ENCODE data around the gene PCDHB14. TPM values are rescaled to one million over a fixed set of nuclear protein-coding genes. Genes with fewer than 3 reads are reported as not detected.

The PCDHB14 gene
- total RNA-seq, 4 donors from 2014 or later: 3.5 to 6.5 (median 4.0) TPM

DNA sequence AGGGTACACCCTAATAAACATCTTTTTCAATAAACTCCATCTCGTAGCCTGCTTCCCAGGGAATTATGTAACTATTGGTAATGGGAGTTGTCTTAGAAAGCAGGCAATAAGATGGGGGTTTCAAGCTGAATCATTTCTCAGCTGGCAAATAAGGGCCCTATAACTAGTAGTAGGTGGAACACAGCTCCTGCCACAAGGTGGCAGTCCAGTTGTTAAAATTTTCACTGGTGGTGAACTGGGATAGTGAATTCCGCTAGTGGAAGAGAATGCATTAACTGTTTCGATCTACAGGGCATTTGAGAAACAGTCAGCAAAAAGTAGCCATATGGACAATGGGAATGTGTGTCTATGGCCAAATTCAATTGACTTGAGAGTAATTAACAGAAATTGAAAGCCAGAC, 49.8 kb downstream of the PCDHB14 start:
- no peaks in the 10 kb centered on the region for H3K27me3 ChIP-seq
- H3K4me1 ChIP-seq: no peaks in the 10 kb centered on the region
- DNase-seq: no peak
- 52 to 56% methylated on average over 3 of the region's 3 CpGs for WGBS, 2 donors
- no peak overlapping the region for H3K4me3 ChIP-seq (replicated peaks in 1 of 3)
- TF ChIP-seq CTCF (IDR thresholded peaks at IDR 0.05) (no peak), POLR2A (IDR thresholded peaks at IDR 0.05) (no peak)
- H3K27ac ChIP-seq: no peak overlapping the region
- H3K9me3 ChIP-seq: no peaks in the 10 kb centered on the region
- intact Hi-C loops (cut with DNase I): no loop called here
- no peaks in the 10 kb centered on the region for H3K36me3 ChIP-seq

Other genes with a start within 250 kb of the PCDHB14 start
- under 1 TPM in 1 of 4 donors, not detected in 3; under 0.01 TPM for gene PCDHB1, start 172.0 kb upstream of the PCDHB14 start, total RNA-seq
- gene PCDHB2, start 128.7 kb upstream of the PCDHB14 start, total RNA-seq: 1 to 10 TPM; 1.2 to 4.2 (median 3.2) TPM
- gene PCDHB3, start 122.9 kb upstream of the PCDHB14 start, total RNA-seq: 1 to 10 TPM in 3 of 4 donors, under 1 TPM in 1; 0.81 to 3.0 (median 2.4) TPM
- 1 to 10 TPM; 2.0 to 8.7 (median 3.5) TPM for gene PCDHB4, start 101.5 kb upstream of the PCDHB14 start, total RNA-seq
- 10 to 100 TPM in 2 of 4 donors, 1 to 10 TPM in 2; 7.1 to 21.4 (median 11.1) TPM for gene PCDHB5, start 88.1 kb upstream of the PCDHB14 start, total RNA-seq
- 1 to 10 TPM in 2 of 4 donors, under 1 TPM in 2; 0.13 to 2.4 (median 0.71) TPM for gene PCDHB6, start 73.3 kb upstream of the PCDHB14 start, total RNA-seq
- 1 to 10 TPM in 3 of 4 donors, under 1 TPM in 1; 0.67 to 2.8 (median 2.1) TPM for gene PCDHB7, start 50.7 kb upstream of the PCDHB14 start, total RNA-seq
- gene PCDHB8, start 45.6 kb upstream of the PCDHB14 start, total RNA-seq: 1 to 10 TPM in 3 of 4 donors, under 1 TPM in 1; 0.67 to 2.6 (median 1.8) TPM
- gene PCDHB16, start 41.0 kb upstream of the PCDHB14 start, total RNA-seq: 1 to 10 TPM; 3.5 to 4.8 (median 4.1) TPM
- gene PCDHB9, start 36.2 kb upstream of the PCDHB14 start, total RNA-seq: 1 to 10 TPM; 2.0 to 3.9 (median 3.0) TPM
- 1 to 10 TPM; 1.6 to 3.1 (median 2.4) TPM for gene PCDHB10, start 31.0 kb upstream of the PCDHB14 start, total RNA-seq
- 1 to 10 TPM; 2.0 to 3.4 (median 2.5) TPM for gene PCDHB11, start 23.7 kb upstream of the PCDHB14 start, total RNA-seq
- gene PCDHB12, start 14.6 kb upstream of the PCDHB14 start, total RNA-seq: 1 to 10 TPM; 1.1 to 3.6 (median 2.4) TPM
- 1 to 10 TPM; 4.0 to 7.2 (median 5.2) TPM for gene PCDHB13, start 9.4 kb upstream of the PCDHB14 start, total RNA-seq
- 1 to 10 TPM; 3.8 to 6.8 (median 5.5) TPM for gene PCDHB15, start 22.1 kb downstream of the PCDHB14 start, total RNA-seq
- gene SLC25A2, start 80.7 kb downstream of the PCDHB14 start, total RNA-seq: 1 to 10 TPM in 2 of 4 donors, not detected in 2; 1.6 to 4.5 TPM
- gene TAF7, start 97.4 kb downstream of the PCDHB14 start, total RNA-seq: 10 to 100 TPM; 48.0 to 72.6 (median 60.9) TPM
- gene PCDHGA1, start 107.2 kb downstream of the PCDHB14 start, total RNA-seq: 1 to 10 TPM in 2 of 4 donors, under 1 TPM in 2; 0.40 to 1.3 (median 0.87) TPM
- gene PCDHGA2, start 115.4 kb downstream of the PCDHB14 start, total RNA-seq: 1 to 10 TPM; 4.3 to 6.4 (median 5.6) TPM
- 1 to 10 TPM; 3.0 to 4.7 (median 4.1) TPM for gene PCDHGA3, start 120.5 kb downstream of the PCDHB14 start, total RNA-seq
- 1 to 10 TPM; 3.9 to 7.5 (median 6.0) TPM for gene PCDHGB1, start 126.8 kb downstream of the PCDHB14 start, total RNA-seq
- 1 to 10 TPM; 3.5 to 7.7 (median 4.4) TPM for gene PCDHGA4, start 131.7 kb downstream of the PCDHB14 start, total RNA-seq
- gene PCDHGB2, start 136.7 kb downstream of the PCDHB14 start, total RNA-seq: 1 to 10 TPM; 4.4 to 7.6 (median 6.6) TPM
- gene PCDHGA5, start 140.8 kb downstream of the PCDHB14 start, total RNA-seq: 1 to 10 TPM; 3.5 to 5.3 (median 4.2) TPM
- 1 to 10 TPM; 5.1 to 9.2 (median 5.8) TPM for gene PCDHGB3, start 146.9 kb downstream of the PCDHB14 start, total RNA-seq
- 1 to 10 TPM; 5.6 to 7.3 (median 5.8) TPM for gene PCDHGA6, start 150.5 kb downstream of the PCDHB14 start, total RNA-seq
- 1 to 10 TPM; 5.1 to 9.8 (median 7.8) TPM for gene PCDHGA7, start 159.4 kb downstream of the PCDHB14 start, total RNA-seq
- 10 to 100 TPM; 10.4 to 12.5 (median 10.4) TPM for gene PCDHGB4, start 164.4 kb downstream of the PCDHB14 start, total RNA-seq
- gene PCDHGA8, start 169.3 kb downstream of the PCDHB14 start, total RNA-seq: 1 to 10 TPM; 2.9 to 5.8 (median 4.7) TPM
- gene PCDHGB5, start 174.6 kb downstream of the PCDHB14 start, total RNA-seq: 10 to 100 TPM; 17.2 to 22.6 (median 20.2) TPM
- gene PCDHGA9, start 179.4 kb downstream of the PCDHB14 start, total RNA-seq: 10 to 100 TPM in 3 of 4 donors, 1 to 10 TPM in 1; 9.7 to 12.1 (median 11.0) TPM
- 10 to 100 TPM in 3 of 4 donors, 1 to 10 TPM in 1; 9.5 to 11.4 (median 10.9) TPM for gene PCDHGB6, start 184.7 kb downstream of the PCDHB14 start, total RNA-seq
- 10 to 100 TPM in 1 of 4 donors, 1 to 10 TPM in 3; 8.7 to 17.1 (median 9.3) TPM for gene PCDHGA10, start 189.6 kb downstream of the PCDHB14 start, total RNA-seq
- 10 to 100 TPM in 3 of 4 donors, 1 to 10 TPM in 1; 9.5 to 19.7 (median 11.3) TPM for gene PCDHGB7, start 194.3 kb downstream of the PCDHB14 start, total RNA-seq
- gene PCDHGA11, start 197.7 kb downstream of the PCDHB14 start, total RNA-seq: 1 to 10 TPM; 8.0 to 9.5 (median 8.2) TPM
- 10 to 100 TPM in 2 of 4 donors, 1 to 10 TPM in 2; 9.4 to 13.5 (median 10.7) TPM for gene PCDHGA12, start 207.2 kb downstream of the PCDHB14 start, total RNA-seq

Data from thyroid gland (tissue), 4 donors.